Liver (tissue), 9 donors: Measurements from ENCODE around the gene MDGA2. TPM values are rescaled to one million over a fixed set of nuclear protein-coding genes. Genes with fewer than 3 reads are reported as not detected.

Experiments used
- DNase-seq: peaks from one replicate; pipeline ENCODE4 v3.0.0-alpha.2; 2017; ENCODE audit warnings: low spot score
- H3K27ac ChIP-seq, 2 donors: one replicate each; pipeline ENCODE4 v1.7.0; 2013; ENCODE audit warnings: inconsistent platforms in 2 of 2, low read length in 2 of 2, control low read depth in 1 of 2, low read depth in 1 of 2, mild to moderate bottlenecking in 1 of 2
- H3K27me3 ChIP-seq, 4 donors: one replicate each; pipeline versions ENCODE4 v1.6.1 to v1.7.0; 2013; ENCODE audit warnings: low read length in 3 of 4, inconsistent platforms in 1 of 4, mild to moderate bottlenecking in 1 of 4, moderate library complexity in 1 of 4; ENCODE audit not compliant: control insufficient read depth in 4 of 4, insufficient read depth in 4 of 4
- H3K36me3 ChIP-seq, 4 donors: one replicate each; pipeline versions ENCODE4 v1.6.1 to v1.7.0; 2013; ENCODE audit warnings: low read length in 3 of 4, mild to moderate bottlenecking in 3 of 4, low read depth in 1 of 4, moderate library complexity in 1 of 4; ENCODE audit not compliant: control insufficient read depth in 4 of 4, insufficient read depth in 3 of 4
- H3K4me1 ChIP-seq, 4 donors: one replicate each; pipeline versions ENCODE4 v1.6.1 to v1.7.0; 2013; ENCODE audit warnings: low read length in 3 of 4, mild to moderate bottlenecking in 3 of 4, moderate library complexity in 1 of 4; ENCODE audit not compliant: control insufficient read depth in 4 of 4, insufficient read depth in 4 of 4
- H3K4me3 ChIP-seq, 3 donors: one replicate each; pipeline versions ENCODE4 v1.6.1 to v1.7.0; 2013; ENCODE audit warnings: low read length in 3 of 3, control low read depth in 1 of 3, low read depth in 1 of 3, mild to moderate bottlenecking in 1 of 3
- H3K9ac ChIP-seq, 2 donors: one replicate each; pipeline ENCODE4 v1.7.0; 2013; ENCODE audit warnings: low read length in 2 of 2, mild to moderate bottlenecking in 2 of 2, moderate library complexity in 2 of 2, control low read depth in 1 of 2, low read depth in 1 of 2
- H3K9me3 ChIP-seq, 4 donors: one replicate each; pipeline versions ENCODE4 v1.6.1 to v1.7.0; 2013; ENCODE audit warnings: low read length in 3 of 4; ENCODE audit not compliant: control insufficient read depth in 4 of 4
- FOXA1 ChIP-seq: IDR thresholded peaks from 2 replicates; pipeline ENCODE4 v1.6.1; 2016; ENCODE audit warnings: antibody characterized with exemption
- FOXA2 ChIP-seq: IDR thresholded peaks from 2 replicates; pipeline ENCODE4 v1.6.1; 2016; ENCODE audit warnings: antibody characterized with exemption
- GABPA ChIP-seq, 2 donors: IDR thresholded peaks in 1 of 2; conservative IDR thresholded peaks in 1 of 2; 2 replicates each; pipeline ENCODE4 v1.6.1; 2016; ENCODE audit warnings: antibody characterized with exemption in 2 of 2, mild to moderate bottlenecking in 1 of 2, moderate library complexity in 1 of 2
- HNF4A ChIP-seq, 2 donors: conservative IDR thresholded peaks; 2 replicates each; pipeline ENCODE4 v1.6.1; 2016; ENCODE audit warnings: antibody characterized with exemption in 2 of 2, mild to moderate bottlenecking in 2 of 2
- HNF4G ChIP-seq: IDR thresholded peaks from 2 replicates; pipeline ENCODE4 v1.6.1; 2016; ENCODE audit warnings: antibody characterized with exemption
- JUND ChIP-seq, 2 donors: IDR thresholded peaks; 2 replicates each; pipeline ENCODE4 v1.6.1; 2016; ENCODE audit warnings: antibody characterized with exemption in 2 of 2
- NR2F2 ChIP-seq: IDR thresholded peaks from 2 replicates; pipeline ENCODE4 v1.6.1; 2016; ENCODE audit warnings: antibody characterized with exemption
- RAD21 ChIP-seq, 2 donors: IDR thresholded peaks; 2 replicates each; pipeline ENCODE4 v1.6.1; 2016; ENCODE audit warnings: antibody characterized with exemption in 2 of 2, mild to moderate bottlenecking in 2 of 2
- RXRA ChIP-seq, 2 donors: IDR thresholded peaks; 2 replicates each; pipeline ENCODE4 v1.6.1; 2017 to 2018; ENCODE audit warnings: antibody characterized with exemption in 2 of 2, mild to moderate bottlenecking in 1 of 2
- SP1 ChIP-seq: IDR thresholded peaks from 2 replicates; pipeline ENCODE4 v1.6.1; 2018; ENCODE audit warnings: antibody characterized with exemption, mild to moderate bottlenecking
- TAF1 ChIP-seq: conservative IDR thresholded peaks from 2 replicates; pipeline ENCODE4 v1.6.1; 2016; ENCODE audit warnings: antibody characterized with exemption, mild to moderate bottlenecking
- YY1 ChIP-seq: IDR thresholded peaks from 2 replicates; pipeline ENCODE4 v1.6.1; 2016; ENCODE audit warnings: antibody characterized with exemption, mild to moderate bottlenecking
- WGBS: extraction: QIAGEN DNeasy Blood & Tissue Kit; methylation state at CpG from one replicate; pipeline ENCODE4 v1.1.7; 2013; 5-methylcytosine and 5-hydroxymethylcytosine counted together
- polyA plus RNA-seq, 2 donors: library from polyadenylated mRNA; stranded (reverse) in 1 of 2; unstranded in 1 of 2; fragments of 200-250 nt in 1 of 2; fragments of >200 nt in 1 of 2; fragmentation: Nextera tagmentation in 1 of 2; extraction: Ambion mirVana in 1 of 2; gene quantifications; one replicate each; pipeline versions ENCODE4 v1.2.1 to v1.2.3, GENCODE V29; 2013 to 2015
- total RNA-seq, 2 donors: library from RNA; depleted of rRNA; stranded (reverse); fragments of >200 nt; gene quantifications; one replicate each; pipeline ENCODE4 v1.2.3, GENCODE V29; 2014
- TF ChIP-seq, protein P1 (sequence below): IDR thresholded peaks from 2 replicates; pipeline ENCODE4 v1.6.1; 2016; ENCODE audit warnings: antibody characterized with exemption
- TF ChIP-seq, protein P2 (sequence below): IDR thresholded peaks from 2 replicates; pipeline ENCODE4 v1.6.1; 2016; ENCODE audit warnings: antibody characterized with exemption
- TF ChIP-seq, protein P3 (sequence below): IDR thresholded peaks from 2 replicates; pipeline ENCODE4 v1.6.1; 2016; ENCODE audit warnings: antibody characterized with exemption, mild to moderate bottlenecking
- TF ChIP-seq, protein P4 (sequence below): fragments of 150-350 bp; IDR thresholded peaks from 2 replicates; pipeline ENCODE4 v1.5.1; 2017; ENCODE audit warnings: improper control_type of control experiment, low read depth, low read length; ENCODE audit not compliant: missing input control
- TF ChIP-seq, protein P5 (sequence below): IDR thresholded peaks from 2 replicates; pipeline ENCODE4 v1.6.1; 2016; ENCODE audit warnings: antibody characterized with exemption
- donor health status: healthy.
- donor health status: healthy.
- donor health status: healthy.
- donor health status: healthy.
- donor health status: healthy.

MDGA2 gene
- total and polyA plus RNA-seq, 4 donors: 0.05 to 0.33 (median 0.19) TPM

DNA sequence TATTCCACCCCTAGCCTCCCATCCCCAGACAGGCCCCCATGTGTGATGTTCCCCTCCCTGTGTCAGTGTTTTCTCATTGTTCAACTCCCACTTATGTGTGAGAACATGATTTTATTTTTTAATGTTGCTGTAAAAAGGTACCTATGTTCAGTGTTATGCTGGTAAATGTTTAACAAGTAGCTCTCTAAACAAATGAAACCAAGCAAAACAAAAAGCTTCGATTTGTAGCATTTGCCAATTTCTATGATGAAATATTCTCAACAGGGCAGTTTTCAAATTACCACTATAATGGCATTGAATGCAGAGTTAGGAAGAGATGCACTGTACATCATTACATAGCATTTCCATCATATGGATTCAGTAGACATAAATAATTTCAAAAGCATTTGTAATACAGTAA, 410.6 kb downstream of the MDGA2 start (continued):
- TF ChIP-seq SP1 (no peak), JUND (IDR thresholded peaks at IDR 0.05) (no peak), NR2F2 (no peak), RXRA (IDR thresholded peaks at IDR 0.05) (no peak)

DNA sequence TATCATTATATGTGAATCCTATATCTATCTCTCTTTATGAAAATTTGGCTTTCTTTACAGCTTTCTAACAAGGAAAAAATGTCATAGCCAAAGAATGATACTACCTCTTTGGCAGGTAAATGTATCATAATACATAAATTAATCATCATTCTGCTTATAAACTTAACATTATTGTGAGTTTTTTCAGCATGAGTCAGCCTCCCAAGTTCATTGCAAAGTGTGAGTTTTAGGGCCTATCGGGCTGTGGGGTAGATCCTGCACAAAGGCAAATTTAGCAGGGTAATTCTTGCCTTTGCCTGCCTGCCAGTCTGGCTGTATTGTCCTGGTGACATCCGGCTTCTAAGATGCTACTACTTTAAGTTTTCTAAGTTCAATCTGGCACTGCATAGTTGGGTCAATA, 412.6 kb downstream of the MDGA2 start:
- 93% methylated on average over 2 of the region's 2 CpGs for WGBS
- DNase-seq: no peak
- no peak for TF ChIP-seq NR2F2
- TF ChIP-seq HNF4A (conservative IDR thresholded peaks at IDR 0.05): no peak
- no peak for TF ChIP-seq SP1
- no peak for TF ChIP-seq GABPA (IDR thresholded peaks at IDR 0.05 in 1 of 2, conservative IDR thresholded peaks at IDR 0.05 in 1 of 2)
- TF ChIP-seq, protein P1, sequence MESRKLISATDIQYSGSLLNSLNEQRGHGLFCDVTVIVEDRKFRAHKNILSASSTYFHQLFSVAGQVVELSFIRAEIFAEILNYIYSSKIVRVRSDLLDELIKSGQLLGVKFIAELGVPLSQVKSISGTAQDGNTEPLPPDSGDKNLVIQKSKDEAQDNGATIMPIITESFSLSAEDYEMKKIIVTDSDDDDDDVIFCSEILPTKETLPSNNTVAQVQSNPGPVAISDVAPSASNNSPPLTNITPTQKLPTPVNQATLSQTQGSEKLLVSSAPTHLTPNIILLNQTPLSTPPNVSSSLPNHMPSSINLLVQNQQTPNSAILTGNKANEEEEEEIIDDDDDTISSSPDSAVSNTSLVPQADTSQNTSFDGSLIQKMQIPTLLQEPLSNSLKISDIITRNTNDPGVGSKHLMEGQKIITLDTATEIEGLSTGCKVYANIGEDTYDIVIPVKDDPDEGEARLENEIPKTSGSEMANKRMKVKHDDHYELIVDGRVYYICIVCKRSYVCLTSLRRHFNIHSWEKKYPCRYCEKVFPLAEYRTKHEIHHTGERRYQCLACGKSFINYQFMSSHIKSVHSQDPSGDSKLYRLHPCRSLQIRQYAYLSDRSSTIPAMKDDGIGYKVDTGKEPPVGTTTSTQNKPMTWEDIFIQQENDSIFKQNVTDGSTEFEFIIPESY: no peak
- TF ChIP-seq, protein P2, sequence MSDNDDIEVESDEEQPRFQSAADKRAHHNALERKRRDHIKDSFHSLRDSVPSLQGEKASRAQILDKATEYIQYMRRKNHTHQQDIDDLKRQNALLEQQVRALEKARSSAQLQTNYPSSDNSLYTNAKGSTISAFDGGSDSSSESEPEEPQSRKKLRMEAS: no peak
- no peak for TF ChIP-seq TAF1
- TF ChIP-seq JUND (IDR thresholded peaks at IDR 0.05): no peak
- no peak for TF ChIP-seq RAD21 (IDR thresholded peaks at IDR 0.05)
- Histone ChIP-seq H3K4me1 (peaks cover 0 to 2% (median 0%) of the 10 kb centered on the region in 4 donors), H3K9ac (no peak overlapping the region), H3K36me3 (no peaks in the 10 kb centered on the region), H3K27me3 (no peaks in the 10 kb centered on the region), H3K9me3 (no peaks in the 10 kb centered on the region), H3K4me3 (no peak overlapping the region), H3K27ac (no peak overlapping the region)

DNA sequence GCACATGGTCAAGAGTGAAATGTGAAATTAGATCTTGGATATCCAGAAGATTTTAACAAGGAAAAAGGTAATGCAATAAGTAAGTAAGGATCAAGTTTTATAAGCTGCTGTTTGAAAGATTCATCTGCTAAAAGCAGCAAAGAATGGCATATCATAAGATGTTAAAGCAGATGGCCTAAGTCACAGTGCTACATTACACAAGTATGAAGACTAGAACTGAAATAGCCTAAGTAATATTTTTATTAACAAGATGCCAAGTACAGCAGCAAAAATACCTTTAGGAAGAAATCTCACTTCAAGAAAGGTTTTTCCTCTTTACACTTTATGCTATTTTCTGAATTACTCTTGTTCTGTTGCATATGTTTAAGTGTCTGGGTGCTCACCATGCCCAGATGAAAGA, 414.1 kb downstream of the MDGA2 start:
- no peak for DNase-seq
- Histone ChIP-seq H3K4me3 (no peak overlapping the region), H3K27me3 (no peaks in the 10 kb centered on the region), H3K27ac (no peak overlapping the region), H3K36me3 (no peaks in the 10 kb centered on the region), H3K4me1 (peaks cover 0 to 2% (median 0%) of the 10 kb centered on the region in 4 donors), H3K9ac (no peak overlapping the region), H3K9me3 (no peaks in the 10 kb centered on the region)
- TF ChIP-seq TAF1: no peak
- no peak for TF ChIP-seq FOXA2
- TF ChIP-seq, protein P3, sequence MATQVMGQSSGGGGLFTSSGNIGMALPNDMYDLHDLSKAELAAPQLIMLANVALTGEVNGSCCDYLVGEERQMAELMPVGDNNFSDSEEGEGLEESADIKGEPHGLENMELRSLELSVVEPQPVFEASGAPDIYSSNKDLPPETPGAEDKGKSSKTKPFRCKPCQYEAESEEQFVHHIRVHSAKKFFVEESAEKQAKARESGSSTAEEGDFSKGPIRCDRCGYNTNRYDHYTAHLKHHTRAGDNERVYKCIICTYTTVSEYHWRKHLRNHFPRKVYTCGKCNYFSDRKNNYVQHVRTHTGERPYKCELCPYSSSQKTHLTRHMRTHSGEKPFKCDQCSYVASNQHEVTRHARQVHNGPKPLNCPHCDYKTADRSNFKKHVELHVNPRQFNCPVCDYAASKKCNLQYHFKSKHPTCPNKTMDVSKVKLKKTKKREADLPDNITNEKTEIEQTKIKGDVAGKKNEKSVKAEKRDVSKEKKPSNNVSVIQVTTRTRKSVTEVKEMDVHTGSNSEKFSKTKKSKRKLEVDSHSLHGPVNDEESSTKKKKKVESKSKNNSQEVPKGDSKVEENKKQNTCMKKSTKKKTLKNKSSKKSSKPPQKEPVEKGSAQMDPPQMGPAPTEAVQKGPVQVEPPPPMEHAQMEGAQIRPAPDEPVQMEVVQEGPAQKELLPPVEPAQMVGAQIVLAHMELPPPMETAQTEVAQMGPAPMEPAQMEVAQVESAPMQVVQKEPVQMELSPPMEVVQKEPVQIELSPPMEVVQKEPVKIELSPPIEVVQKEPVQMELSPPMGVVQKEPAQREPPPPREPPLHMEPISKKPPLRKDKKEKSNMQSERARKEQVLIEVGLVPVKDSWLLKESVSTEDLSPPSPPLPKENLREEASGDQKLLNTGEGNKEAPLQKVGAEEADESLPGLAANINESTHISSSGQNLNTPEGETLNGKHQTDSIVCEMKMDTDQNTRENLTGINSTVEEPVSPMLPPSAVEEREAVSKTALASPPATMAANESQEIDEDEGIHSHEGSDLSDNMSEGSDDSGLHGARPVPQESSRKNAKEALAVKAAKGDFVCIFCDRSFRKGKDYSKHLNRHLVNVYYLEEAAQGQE: no peak
- TF ChIP-seq, protein P4, sequence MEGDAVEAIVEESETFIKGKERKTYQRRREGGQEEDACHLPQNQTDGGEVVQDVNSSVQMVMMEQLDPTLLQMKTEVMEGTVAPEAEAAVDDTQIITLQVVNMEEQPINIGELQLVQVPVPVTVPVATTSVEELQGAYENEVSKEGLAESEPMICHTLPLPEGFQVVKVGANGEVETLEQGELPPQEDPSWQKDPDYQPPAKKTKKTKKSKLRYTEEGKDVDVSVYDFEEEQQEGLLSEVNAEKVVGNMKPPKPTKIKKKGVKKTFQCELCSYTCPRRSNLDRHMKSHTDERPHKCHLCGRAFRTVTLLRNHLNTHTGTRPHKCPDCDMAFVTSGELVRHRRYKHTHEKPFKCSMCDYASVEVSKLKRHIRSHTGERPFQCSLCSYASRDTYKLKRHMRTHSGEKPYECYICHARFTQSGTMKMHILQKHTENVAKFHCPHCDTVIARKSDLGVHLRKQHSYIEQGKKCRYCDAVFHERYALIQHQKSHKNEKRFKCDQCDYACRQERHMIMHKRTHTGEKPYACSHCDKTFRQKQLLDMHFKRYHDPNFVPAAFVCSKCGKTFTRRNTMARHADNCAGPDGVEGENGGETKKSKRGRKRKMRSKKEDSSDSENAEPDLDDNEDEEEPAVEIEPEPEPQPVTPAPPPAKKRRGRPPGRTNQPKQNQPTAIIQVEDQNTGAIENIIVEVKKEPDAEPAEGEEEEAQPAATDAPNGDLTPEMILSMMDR: no peak
- no peak for TF ChIP-seq FOXA1
- TF ChIP-seq, protein P1: no peak
- TF ChIP-seq HNF4G: no peak
- TF ChIP-seq YY1: no peak
- TF ChIP-seq, protein P5, sequence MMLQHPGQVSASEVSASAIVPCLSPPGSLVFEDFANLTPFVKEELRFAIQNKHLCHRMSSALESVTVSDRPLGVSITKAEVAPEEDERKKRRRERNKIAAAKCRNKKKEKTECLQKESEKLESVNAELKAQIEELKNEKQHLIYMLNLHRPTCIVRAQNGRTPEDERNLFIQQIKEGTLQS: no peak
- no peak for TF ChIP-seq NR2F2
